DND-41 (cell line): ENCODE data around the gene CSNK1G1.

Experiments used
- ATAC-seq: fragments of 200-7000 bp; cut with Tn5 transposase; 3 replicates; pipeline ENCODE4 v1.9.1; 2021; ENCODE audit warnings: low read depth; ENCODE audit not compliant: insufficient read depth
- DNase-seq: peaks from one replicate; pipeline ENCODE4 v3.0.0-alpha.2; 2020
- H2AFZ ChIP-seq: 2 replicates; pipeline ENCODE4 v1.6.0; 2012; ENCODE audit warnings: low read depth, low read length
- H3K27ac ChIP-seq: 2 replicates; pipeline ENCODE4 v1.5.1; 2012; ENCODE audit warnings: low read length, inconsistent platforms
- H3K27me3 ChIP-seq: fragments of 200-600 bp; sonication (generic); 2 replicates; pipeline ENCODE4 v1.6.0; 2012; ENCODE audit warnings: low read length, mild to moderate bottlenecking, inconsistent platforms; ENCODE audit not compliant: insufficient read depth, poor library complexity
- H3K36me3 ChIP-seq: 2 replicates; pipeline ENCODE4 v1.5.1; 2012; ENCODE audit warnings: low read length, inconsistent platforms; ENCODE audit not compliant: insufficient read depth
- H3K4me1 ChIP-seq: 2 replicates; pipeline ENCODE4 v1.5.1; 2012; ENCODE audit warnings: mild to moderate bottlenecking, low read length; ENCODE audit not compliant: insufficient read depth
- H3K4me2 ChIP-seq: 2 replicates; pipeline ENCODE4 v1.6.0; 2012; ENCODE audit warnings: mild to moderate bottlenecking, moderate library complexity, low read length, inconsistent platforms; ENCODE audit not compliant: insufficient read depth
- H3K4me3 ChIP-seq, 2 experiments: fragments of 200-600 bp in 1 of 2; shearing (Covaris generic) in 1 of 2; 2 replicates each; pipeline ENCODE4 v1.5.1; 2012 to 2016; ENCODE audit warnings: inconsistent platforms in 2 of 2, low read length in 2 of 2, mild to moderate bottlenecking in 2 of 2, low read depth in 1 of 2, moderate library complexity in 1 of 2
- H3K79me2 ChIP-seq: 2 replicates; pipeline ENCODE4 v1.6.0; 2012; ENCODE audit warnings: low read length, inconsistent platforms; ENCODE audit not compliant: insufficient read depth
- H3K9ac ChIP-seq: 2 replicates; pipeline ENCODE4 v1.6.0; 2012; ENCODE audit warnings: low read depth, mild to moderate bottlenecking, inconsistent platforms, low read length, moderate library complexity
- H3K9me3 ChIP-seq: 2 replicates; pipeline ENCODE4 v1.5.1; 2012; ENCODE audit warnings: low read length, moderate library complexity, mild to moderate bottlenecking, inconsistent platforms; ENCODE audit not compliant: insufficient read depth, severe bottlenecking
- H4K20me1 ChIP-seq: 2 replicates; pipeline ENCODE4 v1.6.0; 2012; ENCODE audit warnings: low read length; ENCODE audit not compliant: insufficient read depth
- EZH2 ChIP-seq: IDR thresholded peaks from 3 replicates; pipeline ENCODE4 v1.6.1; 2012; ENCODE audit warnings: borderline replicate concordance, low read depth, mild to moderate bottlenecking, moderate library complexity, low read length, inconsistent platforms; ENCODE audit not compliant: severe bottlenecking
- TF ChIP-seq, protein P1 (sequence below): IDR thresholded peaks from 2 replicates; pipeline ENCODE4 v1.5.1; 2012; ENCODE audit warnings: borderline replicate concordance, low read length, moderate library complexity, mild to moderate bottlenecking; ENCODE audit not compliant: poor library complexity, severe bottlenecking; ENCODE audit errors: extremely low read depth

CSNK1G1 gene

DNA sequence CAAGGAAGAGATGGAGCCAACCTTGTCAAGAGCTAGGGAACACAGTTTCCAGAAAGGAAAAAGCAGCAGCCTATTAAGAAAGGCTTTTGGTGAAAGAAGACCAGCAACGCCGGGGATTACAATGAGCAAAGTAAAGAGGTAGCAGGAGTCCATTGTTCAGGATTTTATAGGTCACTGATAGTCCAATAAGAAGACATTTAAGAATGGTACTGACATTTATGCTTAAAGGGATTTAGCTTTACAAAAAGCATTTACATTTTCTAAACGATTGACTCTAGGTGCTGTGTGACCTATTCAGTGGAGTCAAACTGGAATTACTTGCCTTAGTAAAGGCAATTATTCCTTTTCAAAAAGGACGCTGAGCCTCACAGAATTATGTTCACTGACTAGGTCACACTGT lies 40.8 kb downstream of the CSNK1G1 start:
- H3K79me2 ChIP-seq = peaks cover 14% of the 10 kb centered on the region; the same call in 1 of the 2 replicates

DNA sequence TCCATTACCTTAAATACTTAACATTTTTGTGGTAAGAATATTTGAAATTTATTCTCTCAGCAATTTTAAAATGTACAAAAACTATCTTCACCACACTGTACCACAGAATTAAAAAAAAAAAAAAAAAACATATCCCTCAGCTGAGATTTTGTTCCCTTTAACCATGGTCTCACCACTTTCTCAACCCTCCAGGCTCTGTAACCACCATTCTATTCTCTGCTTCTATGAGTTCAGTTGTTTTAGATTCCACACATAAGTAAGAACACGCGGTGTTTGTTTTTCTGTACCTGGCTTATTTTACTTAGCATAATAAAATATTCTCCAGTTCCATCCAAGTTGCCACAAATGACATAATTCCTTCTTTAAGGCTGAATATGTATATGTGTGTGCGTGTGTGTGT lies 41.5 kb downstream of the CSNK1G1 start:
- H3K4me1 ChIP-seq = no peaks in the 10 kb centered on the region
- H3K9ac ChIP-seq = no peak overlapping the region
- H4K20me1 ChIP-seq = no peaks in the 10 kb centered on the region
- H3K4me3 ChIP-seq = no peak overlapping the region
- no peak for DNase-seq
- TF ChIP-seq, protein P1, sequence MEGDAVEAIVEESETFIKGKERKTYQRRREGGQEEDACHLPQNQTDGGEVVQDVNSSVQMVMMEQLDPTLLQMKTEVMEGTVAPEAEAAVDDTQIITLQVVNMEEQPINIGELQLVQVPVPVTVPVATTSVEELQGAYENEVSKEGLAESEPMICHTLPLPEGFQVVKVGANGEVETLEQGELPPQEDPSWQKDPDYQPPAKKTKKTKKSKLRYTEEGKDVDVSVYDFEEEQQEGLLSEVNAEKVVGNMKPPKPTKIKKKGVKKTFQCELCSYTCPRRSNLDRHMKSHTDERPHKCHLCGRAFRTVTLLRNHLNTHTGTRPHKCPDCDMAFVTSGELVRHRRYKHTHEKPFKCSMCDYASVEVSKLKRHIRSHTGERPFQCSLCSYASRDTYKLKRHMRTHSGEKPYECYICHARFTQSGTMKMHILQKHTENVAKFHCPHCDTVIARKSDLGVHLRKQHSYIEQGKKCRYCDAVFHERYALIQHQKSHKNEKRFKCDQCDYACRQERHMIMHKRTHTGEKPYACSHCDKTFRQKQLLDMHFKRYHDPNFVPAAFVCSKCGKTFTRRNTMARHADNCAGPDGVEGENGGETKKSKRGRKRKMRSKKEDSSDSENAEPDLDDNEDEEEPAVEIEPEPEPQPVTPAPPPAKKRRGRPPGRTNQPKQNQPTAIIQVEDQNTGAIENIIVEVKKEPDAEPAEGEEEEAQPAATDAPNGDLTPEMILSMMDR = no peak
- no peak for TF ChIP-seq EZH2
- no peak overlapping the region for H2AFZ ChIP-seq
- no peak for ATAC-seq
- no peak overlapping the region for H3K27ac ChIP-seq
- H3K79me2 ChIP-seq = peaks cover 15% of the 10 kb centered on the region; the same call in 1 of the 2 replicates
- H3K36me3 ChIP-seq = no peaks in the 10 kb centered on the region
- no peaks in the 10 kb centered on the region for H3K27me3 ChIP-seq
- H3K9me3 ChIP-seq = no peaks in the 10 kb centered on the region
- no peak overlapping the region for H3K4me2 ChIP-seq

More for the DNA sequence above, 40.8 kb downstream of the CSNK1G1 start:
- no peaks in the 10 kb centered on the region for H3K4me1 ChIP-seq
- H4K20me1 ChIP-seq = no peaks in the 10 kb centered on the region
- H3K9ac ChIP-seq = no peak overlapping the region
- ATAC-seq = no peak
- no peaks in the 10 kb centered on the region for H3K9me3 ChIP-seq
- H3K27ac ChIP-seq = no peak overlapping the region
- no peaks in the 10 kb centered on the region for H3K36me3 ChIP-seq
- H2AFZ ChIP-seq = no peak overlapping the region
- no peaks in the 10 kb centered on the region for H3K27me3 ChIP-seq
- H3K4me2 ChIP-seq = no peak overlapping the region
- no peak for DNase-seq
- TF ChIP-seq, protein P1 = no peak
- no peak for TF ChIP-seq EZH2
- no peak overlapping the region for H3K4me3 ChIP-seq

DNA sequence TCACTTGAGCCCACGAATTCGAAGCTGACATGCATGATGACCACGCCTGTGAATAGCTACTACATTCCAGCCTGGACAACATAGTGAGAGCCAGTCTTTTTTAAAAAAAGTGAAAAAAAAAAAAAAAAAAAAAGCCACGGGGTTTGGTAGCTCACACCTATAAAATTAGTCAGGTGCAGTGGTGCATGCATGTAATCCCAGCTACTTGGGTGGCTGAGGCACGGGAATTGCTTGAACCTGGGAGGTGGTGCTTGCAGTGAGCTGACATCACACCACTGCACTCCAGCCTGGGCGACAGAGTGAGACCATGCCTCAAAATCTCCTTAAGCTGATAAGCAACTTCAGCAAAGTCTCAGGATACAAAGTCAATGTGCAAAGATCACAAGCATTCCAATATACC lies 44.4 kb downstream of the CSNK1G1 start:
- no peaks in the 10 kb centered on the region for H3K27me3 ChIP-seq
- H4K20me1 ChIP-seq = no peaks in the 10 kb centered on the region
- H3K36me3 ChIP-seq = no peaks in the 10 kb centered on the region
- no peak for DNase-seq
- H3K4me1 ChIP-seq = no peaks in the 10 kb centered on the region
- TF ChIP-seq, protein P1 = no peak
- TF ChIP-seq EZH2 = no peak
- no peak overlapping the region for H3K9ac ChIP-seq
- no peak overlapping the region for H3K27ac ChIP-seq
- H3K9me3 ChIP-seq = no peaks in the 10 kb centered on the region
- ATAC-seq = no peak
- H2AFZ ChIP-seq = no peak overlapping the region
- peaks cover 22% of the 10 kb centered on the region; the same call in 1 of the 2 replicates for H3K79me2 ChIP-seq
- no peak overlapping the region for H3K4me2 ChIP-seq
- no peak overlapping the region for H3K4me3 ChIP-seq

DNA sequence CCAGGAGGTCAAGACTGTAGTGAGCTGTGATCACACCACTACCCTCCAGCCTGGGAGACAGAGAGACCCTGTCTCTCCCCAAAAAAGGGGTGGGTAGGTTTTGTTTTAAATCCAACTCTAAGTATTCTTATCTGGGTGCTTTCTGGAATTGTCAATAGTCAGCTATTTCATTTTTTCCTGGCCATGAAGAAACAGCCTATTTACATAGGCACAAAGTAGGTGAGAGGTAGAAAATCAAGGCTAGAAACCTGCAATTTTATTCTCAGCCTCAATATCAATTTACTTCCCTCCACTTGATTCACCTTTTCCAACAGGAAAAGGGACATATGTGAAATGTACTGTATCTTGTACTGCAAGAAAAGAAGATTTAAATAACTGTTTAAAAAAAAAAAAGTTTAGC lies 45.9 kb downstream of the CSNK1G1 start:
- Histone ChIP-seq H3K9me3 (no peaks in the 10 kb centered on the region), H4K20me1 (no peaks in the 10 kb centered on the region), H2AFZ (no peak overlapping the region), H3K36me3 (no peaks in the 10 kb centered on the region), H3K4me2 (no peak overlapping the region), H3K79me2 (peaks cover 22% of the 10 kb centered on the region; the same call in 1 of the 2 replicates), H3K27me3 (no peaks in the 10 kb centered on the region), H3K4me3 (no peak overlapping the region), H3K27ac (no peak overlapping the region), H3K4me1 (no peaks in the 10 kb centered on the region), H3K9ac (no peak overlapping the region)
- TF ChIP-seq EZH2 = no peak
- TF ChIP-seq, protein P1 = no peak
- no peak for DNase-seq
- ATAC-seq = no peak
